ENCODE measurements around the gene HIVEP1.

Gene HIVEP1

GRCh38 chr6:12020187-12020791 is 8.2 kb downstream of the HIVEP1 start:
- TF ChIP-seq POLR2AphosphoS5 (IDR thresholded peaks at IDR 0.05; ENCODE audit: low read depth, low read length), result no peak
- no peak for TF ChIP-seq TAF1 (IDR thresholded peaks at IDR 0.05; ENCODE audit: borderline replicate concordance, low read depth, low read length)
- no peak for TF ChIP-seq POLR2A (IDR thresholded peaks at IDR 0.05; ENCODE audit: low read depth, low read length)
- DNase-seq (ENCODE audit: insufficient read length), result no peak
- FAIRE-seq, result no peak

- FAIRE-seq, result no peak
- DNase-seq (ENCODE audit: insufficient read length), result no peak
Observed at GRCh38 chr6:12022481-12022880, 10.4 kb downstream of the HIVEP1 start.

GRCh38 chr6:12022953-12023388 is 10.9 kb downstream of the HIVEP1 start:
- FAIRE-seq (no peak), DNase-seq (ENCODE audit: insufficient read length) (no peak)
- no peak for TF ChIP-seq POLR2AphosphoS5 (IDR thresholded peaks at IDR 0.05; ENCODE audit: low read depth, low read length)
- TF ChIP-seq POLR2A (IDR thresholded peaks at IDR 0.05; ENCODE audit: low read depth, low read length), result no peak
- TF ChIP-seq TAF1 (IDR thresholded peaks at IDR 0.05; ENCODE audit: borderline replicate concordance, low read depth, low read length), result no peak

More at GRCh38 chr6:12022481-12022880, 10.4 kb downstream of the HIVEP1 start:
- TF ChIP-seq TAF1 (IDR thresholded peaks at IDR 0.05; ENCODE audit: borderline replicate concordance, low read depth, low read length) (no peak), POLR2A (IDR thresholded peaks at IDR 0.05; ENCODE audit: low read depth, low read length) (no peak), POLR2AphosphoS5 (IDR thresholded peaks at IDR 0.05; ENCODE audit: low read depth, low read length) (no peak)

- TF ChIP-seq POLR2AphosphoS5 (IDR thresholded peaks at IDR 0.05; ENCODE audit: low read depth, low read length) (no peak), POLR2A (IDR thresholded peaks at IDR 0.05; ENCODE audit: low read depth, low read length) (no peak), TAF1 (IDR thresholded peaks at IDR 0.05; ENCODE audit: borderline replicate concordance, low read depth, low read length) (no peak)
- no peak for DNase-seq (ENCODE audit: insufficient read length)
- no peak for FAIRE-seq
Observed at GRCh38 chr6:12024216-12024615, 12.1 kb downstream of the HIVEP1 start.

- FAIRE-seq (no peak), DNase-seq (ENCODE audit: insufficient read length) (no peak)
- TF ChIP-seq POLR2A (IDR thresholded peaks at IDR 0.05; ENCODE audit: low read depth, low read length), result no peak
- TF ChIP-seq TAF1 (IDR thresholded peaks at IDR 0.05; ENCODE audit: borderline replicate concordance, low read depth, low read length), result no peak
Observed at GRCh38 chr6:12024699-12025434, 12.8 kb downstream of the HIVEP1 start.

GRCh38 chr6:12026120-12026519 is 14.0 kb downstream of the HIVEP1 start:
- FAIRE-seq (no peak), DNase-seq (ENCODE audit: insufficient read length) (no peak)
- TF ChIP-seq POLR2AphosphoS5 (IDR thresholded peaks at IDR 0.05; ENCODE audit: low read depth, low read length), result no peak
- TF ChIP-seq POLR2A (IDR thresholded peaks at IDR 0.05; ENCODE audit: low read depth, low read length), result no peak
- no peak for TF ChIP-seq TAF1 (IDR thresholded peaks at IDR 0.05; ENCODE audit: borderline replicate concordance, low read depth, low read length)

- no peak for DNase-seq (ENCODE audit: insufficient read length)
- no peak for TF ChIP-seq POLR2AphosphoS5 (IDR thresholded peaks at IDR 0.05; ENCODE audit: low read depth, low read length)
- FAIRE-seq, result no peak
Observed at GRCh38 chr6:12026833-12027232, 14.7 kb downstream of the HIVEP1 start.

- DNase-seq (ENCODE audit: insufficient read length), result no peak
- no peak for TF ChIP-seq POLR2AphosphoS5 (IDR thresholded peaks at IDR 0.05; ENCODE audit: low read depth, low read length)
- no peak for TF ChIP-seq POLR2A (IDR thresholded peaks at IDR 0.05; ENCODE audit: low read depth, low read length)
- no peak for TF ChIP-seq TAF1 (IDR thresholded peaks at IDR 0.05; ENCODE audit: borderline replicate concordance, low read depth, low read length)
- no peak for FAIRE-seq
Observed at GRCh38 chr6:12028213-12028612, 16.1 kb downstream of the HIVEP1 start.

GRCh38 chr6:12029979-12030737 is 18.0 kb downstream of the HIVEP1 start:
- TF ChIP-seq POLR2AphosphoS5 (IDR thresholded peaks at IDR 0.05; ENCODE audit: low read depth, low read length), result no peak
- no peak for TF ChIP-seq POLR2A (IDR thresholded peaks at IDR 0.05; ENCODE audit: low read depth, low read length)
- no peak for TF ChIP-seq TAF1 (IDR thresholded peaks at IDR 0.05; ENCODE audit: borderline replicate concordance, low read depth, low read length)
- DNase-seq (ENCODE audit: insufficient read length) (no peak), FAIRE-seq (no peak)

- FAIRE-seq, result no peak
Observed at GRCh38 chr6:12030993-12031550, 19.0 kb downstream of the HIVEP1 start.

GRCh38 chr6:12032783-12033573 is 20.9 kb downstream of the HIVEP1 start:
- DNase-seq (ENCODE audit: insufficient read length), result no peak
- TF ChIP-seq TAF1 (IDR thresholded peaks at IDR 0.05; ENCODE audit: borderline replicate concordance, low read depth, low read length) (no peak), POLR2AphosphoS5 (IDR thresholded peaks at IDR 0.05; ENCODE audit: low read depth, low read length) (no peak), POLR2A (IDR thresholded peaks at IDR 0.05; ENCODE audit: low read depth, low read length) (no peak)
- FAIRE-seq, result no peak

More at GRCh38 chr6:12030993-12031550, 19.0 kb downstream of the HIVEP1 start:
- no peak for DNase-seq (ENCODE audit: insufficient read length)
- no peak for TF ChIP-seq TAF1 (IDR thresholded peaks at IDR 0.05; ENCODE audit: borderline replicate concordance, low read depth, low read length)
- TF ChIP-seq POLR2A (IDR thresholded peaks at IDR 0.05; ENCODE audit: low read depth, low read length), result no peak
- no peak for TF ChIP-seq POLR2AphosphoS5 (IDR thresholded peaks at IDR 0.05; ENCODE audit: low read depth, low read length)

Data from GM12892 (cell line).